ENCODE measurements around the gene POU2F3.
A peak's percentile ranks its signal among the peaks of the same experiment; 100 is the strongest.

DNA sequence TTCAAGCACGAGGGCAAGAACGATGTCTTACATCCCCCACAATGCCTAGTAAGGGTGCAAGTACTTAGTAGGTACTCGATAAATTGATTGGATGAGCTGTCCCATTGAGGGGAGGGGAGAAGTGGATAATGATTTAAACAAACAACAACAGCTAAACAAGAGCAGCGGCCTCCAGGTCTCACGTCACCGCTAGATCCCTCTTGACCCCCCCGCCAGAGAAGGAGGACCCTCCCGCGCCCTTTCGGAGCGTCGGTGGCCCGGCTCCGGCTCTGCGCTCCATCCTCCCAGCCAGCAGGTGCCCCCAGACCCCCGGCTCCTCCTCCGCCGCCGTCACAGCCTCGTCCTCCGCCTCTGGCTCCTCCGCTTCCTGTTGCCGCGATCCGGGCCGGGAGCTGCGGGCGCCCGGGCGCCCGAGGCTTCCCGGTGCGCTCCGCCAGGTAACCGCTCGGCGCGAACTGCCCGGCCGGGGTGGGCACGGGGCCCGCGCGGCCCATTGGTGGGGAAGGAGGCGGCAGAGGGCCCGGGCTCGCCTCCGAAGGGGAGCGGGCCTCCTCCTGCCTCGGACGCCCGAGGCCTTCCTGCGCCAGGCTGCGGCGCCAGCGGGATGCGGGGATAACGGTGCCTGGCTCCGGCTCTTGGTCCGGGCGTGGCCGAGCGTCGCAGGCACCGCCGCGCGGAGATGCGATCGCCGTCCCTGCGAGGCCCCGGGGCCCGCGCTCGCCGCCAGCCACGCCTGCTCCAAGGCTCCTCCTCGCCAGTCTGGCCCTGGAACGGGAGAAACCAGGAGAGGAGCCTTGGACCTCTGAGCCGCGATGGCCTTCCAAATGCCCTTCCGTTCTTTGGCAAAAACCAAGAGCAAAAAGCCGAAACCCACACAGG lies 85.2 kb downstream of the POU2F3 start, which contains the start of gene TLCD5:
- TF ChIP-seq, protein P1, sequence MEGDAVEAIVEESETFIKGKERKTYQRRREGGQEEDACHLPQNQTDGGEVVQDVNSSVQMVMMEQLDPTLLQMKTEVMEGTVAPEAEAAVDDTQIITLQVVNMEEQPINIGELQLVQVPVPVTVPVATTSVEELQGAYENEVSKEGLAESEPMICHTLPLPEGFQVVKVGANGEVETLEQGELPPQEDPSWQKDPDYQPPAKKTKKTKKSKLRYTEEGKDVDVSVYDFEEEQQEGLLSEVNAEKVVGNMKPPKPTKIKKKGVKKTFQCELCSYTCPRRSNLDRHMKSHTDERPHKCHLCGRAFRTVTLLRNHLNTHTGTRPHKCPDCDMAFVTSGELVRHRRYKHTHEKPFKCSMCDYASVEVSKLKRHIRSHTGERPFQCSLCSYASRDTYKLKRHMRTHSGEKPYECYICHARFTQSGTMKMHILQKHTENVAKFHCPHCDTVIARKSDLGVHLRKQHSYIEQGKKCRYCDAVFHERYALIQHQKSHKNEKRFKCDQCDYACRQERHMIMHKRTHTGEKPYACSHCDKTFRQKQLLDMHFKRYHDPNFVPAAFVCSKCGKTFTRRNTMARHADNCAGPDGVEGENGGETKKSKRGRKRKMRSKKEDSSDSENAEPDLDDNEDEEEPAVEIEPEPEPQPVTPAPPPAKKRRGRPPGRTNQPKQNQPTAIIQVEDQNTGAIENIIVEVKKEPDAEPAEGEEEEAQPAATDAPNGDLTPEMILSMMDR (conservative IDR thresholded peaks at IDR 0.05; ENCODE audit: low read depth, low read length): peak; percentile 31
- no peak for TF ChIP-seq RAD21 (IDR thresholded peaks at IDR 0.05; ENCODE audit: low read length)
- TF ChIP-seq POLR2A (IDR thresholded peaks at IDR 0.05; ENCODE audit: low read depth, low read length): peak; percentile 82
- no peak for TF ChIP-seq RFX5 (IDR thresholded peaks at IDR 0.05; ENCODE audit: low read depth, low read length)
- TF ChIP-seq BHLHE40 (IDR thresholded peaks at IDR 0.05; ENCODE audit: low read depth, low read length): no peak
- TF ChIP-seq, protein P2, sequence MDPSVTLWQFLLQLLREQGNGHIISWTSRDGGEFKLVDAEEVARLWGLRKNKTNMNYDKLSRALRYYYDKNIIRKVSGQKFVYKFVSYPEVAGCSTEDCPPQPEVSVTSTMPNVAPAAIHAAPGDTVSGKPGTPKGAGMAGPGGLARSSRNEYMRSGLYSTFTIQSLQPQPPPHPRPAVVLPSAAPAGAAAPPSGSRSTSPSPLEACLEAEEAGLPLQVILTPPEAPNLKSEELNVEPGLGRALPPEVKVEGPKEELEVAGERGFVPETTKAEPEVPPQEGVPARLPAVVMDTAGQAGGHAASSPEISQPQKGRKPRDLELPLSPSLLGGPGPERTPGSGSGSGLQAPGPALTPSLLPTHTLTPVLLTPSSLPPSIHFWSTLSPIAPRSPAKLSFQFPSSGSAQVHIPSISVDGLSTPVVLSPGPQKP (IDR thresholded peaks at IDR 0.05; ENCODE audit: borderline replicate concordance, low read depth, low read length): no peak
- peak; percentile 57; the same call in 1 of the 2 replicates for TF ChIP-seq MXI1 (IDR thresholded peaks at IDR 0.05; ENCODE audit: borderline replicate concordance, low read depth, low read length)
- TF ChIP-seq RCOR1 (IDR thresholded peaks at IDR 0.05; ENCODE audit: insufficient replicate concordance, low read length): no peak
- no peak for TF ChIP-seq FOS (IDR thresholded peaks at IDR 0.05; ENCODE audit: low read depth, low read length)
- TF ChIP-seq, protein P3, sequence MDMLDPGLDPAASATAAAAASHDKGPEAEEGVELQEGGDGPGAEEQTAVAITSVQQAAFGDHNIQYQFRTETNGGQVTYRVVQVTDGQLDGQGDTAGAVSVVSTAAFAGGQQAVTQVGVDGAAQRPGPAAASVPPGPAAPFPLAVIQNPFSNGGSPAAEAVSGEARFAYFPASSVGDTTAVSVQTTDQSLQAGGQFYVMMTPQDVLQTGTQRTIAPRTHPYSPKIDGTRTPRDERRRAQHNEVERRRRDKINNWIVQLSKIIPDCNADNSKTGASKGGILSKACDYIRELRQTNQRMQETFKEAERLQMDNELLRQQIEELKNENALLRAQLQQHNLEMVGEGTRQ (IDR thresholded peaks at IDR 0.05; ENCODE audit: low read depth, low read length): 0 out of 2 replicates have a peak, but pooled peaks have one; percentile 24
- TF ChIP-seq CEBPB (IDR thresholded peaks at IDR 0.05; ENCODE audit: low read depth, low read length): no peak
- TF ChIP-seq MAZ (IDR thresholded peaks at IDR 0.05; ENCODE audit: borderline replicate concordance, low read depth, low read length): peak; percentile 80; the same call in 1 of the 2 replicates
- no peak for TF ChIP-seq MAFK (IDR thresholded peaks at IDR 0.05; ENCODE audit: low read depth, low read length)
